Activated CD4-positive, alpha-beta T cell treated with anti-CD3 and anti-CD28 coated beads for 1 hour (primary cell): ENCODE results near the gene C1orf159.
"Not testable (repeated sequence)": the region's sequence is repeated elsewhere in the genome, so short reads cannot be mapped to it uniquely, and the experiment has no call there.

Experiments used
- DNase-seq: peaks from one replicate; pipeline ENCODE4 v3.0.0-alpha.2; 2020

C1orf159 gene

GRCh38 chr1:1148569-1148968, 32.7 kb upstream of the C1orf159 start:
- no peak for DNase-seq

- DNase-seq = no peak
Measured at GRCh38 chr1:1148061-1148460, 32.2 kb upstream of the C1orf159 start.

GRCh38 chr1:1146596-1146995, 30.7 kb upstream of the C1orf159 start:
- DNase-seq = no peak

- no peak for DNase-seq
Measured at GRCh38 chr1:1146026-1146425, 30.1 kb upstream of the C1orf159 start.

- DNase-seq = no peak
Measured at GRCh38 chr1:1145547-1145914, 29.6 kb upstream of the C1orf159 start.

- no peak for DNase-seq
Measured at GRCh38 chr1:1144843-1145546, 29.1 kb upstream of the C1orf159 start.

GRCh38 chr1:1144122-1144842, 28.4 kb upstream of the C1orf159 start:
- DNase-seq = peak; percentile 45

GRCh38 chr1:1143636-1144035, 27.7 kb upstream of the C1orf159 start:
- DNase-seq = no peak

- DNase-seq = no peak
Measured at GRCh38 chr1:1142844-1143243, 27.0 kb upstream of the C1orf159 start.

- DNase-seq = not testable (repeated sequence)
Measured at GRCh38 chr1:1142352-1142751, 26.5 kb upstream of the C1orf159 start.

GRCh38 chr1:1141911-1142250, 26.0 kb upstream of the C1orf159 start:
- no peak for DNase-seq

- DNase-seq = no peak
Measured at GRCh38 chr1:1141244-1141910, 25.5 kb upstream of the C1orf159 start.

GRCh38 chr1:1140673-1141072, 24.8 kb upstream of the C1orf159 start:
- no peak for DNase-seq

GRCh38 chr1:1137256-1138045, 21.6 kb upstream of the C1orf159 start:
- peak; percentile 46 for DNase-seq

GRCh38 chr1:1136547-1137230, 20.8 kb upstream of the C1orf159 start:
- no peak for DNase-seq

- no peak for DNase-seq
Measured at GRCh38 chr1:1135339-1136136, 19.6 kb upstream of the C1orf159 start.

GRCh38 chr1:1134300-1134970, 18.5 kb upstream of the C1orf159 start:
- DNase-seq = no peak

- no peak for DNase-seq
Measured at GRCh38 chr1:1132956-1133750, 17.3 kb upstream of the C1orf159 start.

GRCh38 chr1:1132042-1132950, 16.4 kb upstream of the C1orf159 start:
- no peak for DNase-seq
